Stimulated activated CD4-positive, alpha-beta T cell treated with anti-CD3 and anti-CD28 coated beads, Interleukin-12 subunit alpha, Interleukin-12 subunit beta, amount 100 ng/mL, for 48 hours (primary cell): ENCODE data around the gene NR4A1.
A peak's percentile ranks its signal among the peaks of the same experiment; 100 is the strongest.

Source experiments
- DNase-seq, 3 donors: peaks; one replicate each; pipeline ENCODE4 v3.0.0-alpha.2; 2020; ENCODE audit warnings: low read depth in 2 of 3, low spot score in 1 of 3

The NR4A1 gene

DNA sequence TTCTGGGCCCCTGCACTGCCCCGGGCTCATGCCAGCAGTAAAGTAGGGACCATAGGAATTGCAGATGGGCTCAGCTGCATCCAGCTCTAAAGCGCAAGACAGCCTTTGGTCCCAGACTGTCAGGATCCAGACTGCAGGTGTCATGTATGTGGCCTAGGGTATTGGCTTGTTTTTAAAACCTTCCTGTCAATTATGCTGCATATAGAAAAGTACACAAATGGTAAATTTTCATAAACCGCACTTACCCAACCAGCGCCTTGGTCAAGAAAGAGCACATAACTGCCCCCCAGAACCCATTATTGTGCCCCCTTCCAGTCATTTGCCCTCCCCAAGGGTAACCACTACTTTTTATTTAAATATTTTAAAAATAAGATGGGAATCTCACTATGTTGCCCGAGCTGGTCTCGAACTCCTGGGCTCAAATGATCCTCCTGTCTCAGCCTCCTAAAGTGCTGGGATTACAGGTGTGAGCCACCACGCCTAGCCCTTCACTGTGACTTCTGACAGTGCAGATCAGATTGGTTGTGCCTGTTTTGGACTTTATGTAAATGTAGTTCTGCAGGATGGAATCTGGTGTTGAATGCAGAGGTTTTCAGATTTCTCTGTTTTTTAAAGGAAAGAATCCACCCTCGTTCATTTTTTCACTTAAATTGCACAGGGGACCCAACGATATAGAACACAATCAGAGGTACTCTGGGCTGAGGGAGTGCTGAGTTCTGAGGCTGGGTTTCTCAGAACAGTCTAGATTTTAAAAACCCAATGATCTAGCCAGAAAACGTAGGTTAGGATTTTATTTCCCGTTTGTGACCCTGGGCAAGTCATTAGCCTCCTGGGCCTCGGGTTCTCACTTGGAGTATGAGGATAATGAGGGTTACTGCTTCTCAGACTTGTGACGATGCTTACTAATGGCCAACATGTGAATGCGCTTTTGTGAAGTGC lies 6.7 kb downstream of the NR4A1 start:
- no peak for DNase-seq

DNA sequence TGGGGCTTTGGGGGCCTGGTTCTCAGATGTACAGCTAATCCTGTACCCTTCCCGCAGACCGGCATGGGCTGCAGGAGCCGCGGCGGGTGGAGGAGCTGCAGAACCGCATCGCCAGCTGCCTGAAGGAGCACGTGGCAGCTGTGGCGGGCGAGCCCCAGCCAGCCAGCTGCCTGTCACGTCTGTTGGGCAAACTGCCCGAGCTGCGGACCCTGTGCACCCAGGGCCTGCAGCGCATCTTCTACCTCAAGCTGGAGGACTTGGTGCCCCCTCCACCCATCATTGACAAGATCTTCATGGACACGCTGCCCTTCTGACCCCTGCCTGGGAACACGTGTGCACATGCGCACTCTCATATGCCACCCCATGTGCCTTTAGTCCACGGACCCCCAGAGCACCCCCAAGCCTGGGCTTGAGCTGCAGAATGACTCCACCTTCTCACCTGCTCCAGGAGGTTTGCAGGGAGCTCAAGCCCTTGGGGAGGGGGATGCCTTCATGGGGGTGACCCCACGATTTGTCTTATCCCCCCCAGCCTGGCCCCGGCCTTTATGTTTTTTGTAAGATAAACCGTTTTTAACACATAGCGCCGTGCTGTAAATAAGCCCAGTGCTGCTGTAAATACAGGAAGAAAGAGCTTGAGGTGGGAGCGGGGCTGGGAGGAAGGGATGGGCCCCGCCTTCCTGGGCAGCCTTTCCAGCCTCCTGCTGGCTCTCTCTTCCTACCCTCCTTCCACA lies 7.6 kb downstream of the NR4A1 start:
- DNase-seq, result no peak

DNA sequence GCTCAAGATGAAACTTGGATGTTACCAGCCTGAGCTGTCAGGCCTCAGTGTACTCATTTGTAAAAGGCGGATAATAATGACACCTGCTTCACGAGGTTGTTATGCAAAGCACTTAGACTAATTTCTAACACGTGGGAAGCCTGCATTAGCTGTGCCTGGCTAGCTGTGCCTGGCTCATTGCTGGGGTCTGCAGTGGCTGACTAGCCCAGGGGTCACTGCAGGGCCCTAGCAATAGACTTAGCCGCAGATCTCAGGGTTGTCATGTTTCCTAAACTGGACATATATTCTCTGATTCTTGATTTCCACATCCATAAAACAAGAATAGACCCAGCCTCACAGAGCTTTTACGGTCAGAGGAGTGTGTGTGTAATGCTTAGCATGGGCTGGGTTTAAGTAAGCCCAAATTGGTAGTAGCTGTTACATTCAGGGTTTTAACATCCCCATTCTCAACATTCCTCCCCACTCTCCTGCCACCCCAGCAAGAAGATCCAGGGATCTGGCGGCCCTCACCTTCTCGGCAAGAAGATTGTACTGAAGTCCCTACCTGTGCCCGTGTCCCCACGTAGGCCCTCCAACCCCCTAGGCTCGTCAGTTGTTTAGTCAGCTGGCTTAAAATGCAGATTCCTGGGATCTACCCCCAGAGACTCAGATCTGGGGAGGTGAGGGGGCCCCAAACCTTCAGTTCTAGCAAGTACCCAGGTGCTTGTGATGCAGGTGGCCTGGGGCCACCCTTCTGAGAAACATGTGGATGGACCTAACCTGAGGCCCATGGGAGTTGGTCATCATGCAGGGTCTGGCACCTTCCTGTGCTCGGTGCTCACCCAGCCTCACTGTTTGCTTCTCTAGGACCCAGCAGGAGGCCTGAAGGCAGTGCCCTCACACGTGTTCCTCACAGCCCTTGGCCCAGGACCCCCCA lies 8.6 kb downstream of the NR4A1 start:
- DNase-seq, result no peak

DNA sequence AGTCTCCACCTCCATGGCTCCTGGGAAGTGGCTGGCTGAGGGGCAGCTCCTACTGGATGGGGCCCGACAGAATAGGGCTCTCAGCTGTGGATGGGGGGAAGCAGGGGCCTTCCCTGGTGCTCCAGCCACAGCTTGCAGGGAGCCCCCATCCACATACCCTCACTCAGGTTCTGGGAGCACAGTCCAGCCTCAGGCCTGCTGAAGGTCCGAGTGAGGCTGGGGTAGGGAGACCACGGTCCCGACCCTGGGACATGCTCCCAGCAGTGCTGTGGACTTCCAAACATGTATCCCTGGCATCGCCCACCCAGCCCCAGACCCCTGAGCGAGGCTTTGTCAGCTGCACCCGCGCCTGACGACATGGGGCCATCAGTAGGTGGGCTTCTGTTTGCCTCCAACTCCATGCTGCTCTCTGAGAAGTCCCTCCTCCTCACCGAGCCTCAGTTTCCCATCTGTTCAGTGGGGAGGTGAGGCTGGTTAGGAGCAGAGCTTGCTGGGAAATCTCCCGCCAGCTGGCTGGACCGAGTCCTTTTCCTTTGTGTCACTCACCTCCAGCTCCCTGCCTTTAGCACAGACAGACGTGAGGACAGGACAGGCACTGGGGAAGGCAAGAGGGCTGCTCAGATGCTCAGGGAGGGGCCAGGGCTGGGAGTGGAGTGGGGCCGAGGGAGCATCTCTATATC lies 9.4 kb downstream of the NR4A1 start:
- no peak for DNase-seq

DNA sequence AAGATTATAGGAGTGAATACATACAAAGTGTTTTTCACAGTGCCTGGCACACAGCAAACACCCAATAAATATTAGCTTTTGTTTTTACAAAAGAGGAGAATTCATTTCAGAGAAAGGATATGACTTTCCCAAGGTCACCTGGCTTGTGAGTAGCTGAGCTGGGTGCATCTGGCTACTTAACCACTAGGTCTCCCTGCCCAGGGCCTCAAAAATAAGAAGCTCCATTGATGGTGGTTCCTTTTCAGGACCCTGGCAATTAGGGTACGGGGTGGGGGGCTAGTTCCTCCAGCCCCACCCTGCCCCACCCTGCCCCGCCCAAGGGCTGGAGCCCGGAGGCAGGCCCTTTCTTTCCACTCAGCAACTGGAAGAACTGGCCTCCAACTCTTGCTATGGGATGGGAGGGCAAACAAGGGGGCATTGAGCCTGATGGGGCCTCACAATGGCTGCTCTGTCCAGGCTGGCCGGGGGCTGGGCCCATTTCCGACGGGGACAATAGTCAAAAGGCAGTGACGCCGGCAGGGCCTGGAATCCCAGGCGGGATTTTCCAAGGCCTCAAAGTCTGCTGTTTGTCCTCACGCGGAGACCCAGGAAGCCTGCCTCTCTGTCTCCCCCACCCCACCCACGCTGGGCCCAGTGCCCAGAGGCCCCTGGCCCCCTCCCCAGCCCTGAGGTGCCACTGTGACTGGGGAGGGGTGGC lies 10.4 kb downstream of the NR4A1 start:
- DNase-seq, result no peak

DNA sequence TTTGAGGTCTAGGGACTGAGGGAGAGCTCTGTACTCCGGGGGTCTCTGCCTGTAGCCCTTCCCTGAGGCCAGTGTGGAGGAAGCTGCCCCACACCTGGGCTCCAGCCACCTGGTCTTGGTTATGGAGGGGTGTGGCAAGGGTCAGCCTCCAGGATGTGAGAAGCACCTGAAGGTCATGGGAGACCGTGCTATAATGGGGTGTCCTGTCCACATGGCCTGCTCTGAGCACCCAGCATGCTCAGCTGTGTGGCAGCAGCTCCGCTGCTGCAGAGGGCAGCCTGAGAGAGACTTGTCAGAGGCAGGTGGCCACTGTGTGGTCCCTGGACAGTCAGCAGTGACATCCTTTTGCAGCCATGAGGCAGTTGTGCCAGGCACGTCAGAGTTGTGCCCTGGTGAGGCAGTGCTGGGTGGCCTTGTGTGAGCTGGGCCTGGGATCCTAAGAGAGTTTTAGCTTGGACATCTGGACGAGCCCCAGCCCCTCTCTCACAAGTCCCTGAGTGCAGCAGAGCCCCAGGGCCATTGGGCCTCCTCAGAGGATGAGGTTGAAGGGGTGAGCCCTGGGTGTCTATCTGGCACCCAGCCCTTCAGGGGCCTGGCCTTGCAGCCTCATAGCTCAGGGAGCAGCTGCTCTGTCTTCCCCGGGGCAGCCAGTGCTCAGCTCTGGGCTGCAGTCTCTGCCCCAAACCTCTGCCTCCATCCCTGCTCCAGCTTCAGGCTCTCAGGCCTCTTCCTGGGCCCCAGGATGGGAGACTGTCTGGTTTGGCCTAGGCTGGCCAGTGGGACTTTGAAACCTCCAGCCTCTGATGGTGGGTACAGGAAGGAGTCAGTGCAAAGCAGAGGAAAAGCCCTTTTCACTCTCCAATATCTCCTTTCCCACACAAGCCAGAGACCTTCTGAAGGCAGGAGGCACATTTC lies 11.2 kb downstream of the NR4A1 start:
- no peak for DNase-seq

DNA sequence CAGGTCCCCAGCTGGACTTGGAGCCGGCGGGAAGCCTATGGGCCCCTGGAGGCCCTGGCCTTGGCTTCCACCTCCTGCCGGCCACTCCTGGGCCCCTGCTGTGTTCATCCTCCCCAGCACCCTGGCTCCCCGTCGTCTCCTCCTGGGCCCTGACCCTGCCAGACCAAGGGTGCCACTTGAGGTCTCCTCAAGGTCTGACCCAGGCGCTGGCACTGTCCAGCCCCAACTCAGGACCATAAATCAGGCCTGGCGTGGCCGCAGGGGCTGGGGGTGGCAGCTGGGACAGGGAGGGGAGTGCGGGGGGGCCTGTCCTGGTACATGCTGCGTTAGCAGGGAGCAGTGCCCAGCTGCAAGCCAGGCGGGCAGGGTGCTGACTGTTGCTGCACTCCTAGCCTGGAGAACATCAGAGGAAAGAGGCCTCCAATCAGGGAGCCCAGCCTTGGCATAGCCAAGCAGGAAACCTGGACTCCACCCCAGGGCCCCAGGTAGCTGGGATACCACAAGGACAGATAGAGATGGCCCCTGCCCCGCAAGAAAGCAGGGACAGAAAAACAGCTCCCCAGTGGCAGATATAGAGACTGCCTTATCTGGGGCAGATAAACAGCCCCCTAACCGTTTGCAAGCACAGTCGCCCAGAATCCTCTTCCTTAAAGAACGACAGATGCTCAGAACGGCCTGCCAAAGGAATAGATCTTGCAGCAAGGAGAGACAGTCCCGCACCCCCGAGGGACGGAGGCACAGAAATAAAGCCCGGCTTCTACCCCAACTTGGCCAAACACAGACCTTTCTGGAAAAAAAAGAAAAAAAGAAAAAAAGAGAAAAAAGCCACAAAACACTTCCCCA lies 12.1 kb downstream of the NR4A1 start:
- DNase-seq, result no peak

DNA sequence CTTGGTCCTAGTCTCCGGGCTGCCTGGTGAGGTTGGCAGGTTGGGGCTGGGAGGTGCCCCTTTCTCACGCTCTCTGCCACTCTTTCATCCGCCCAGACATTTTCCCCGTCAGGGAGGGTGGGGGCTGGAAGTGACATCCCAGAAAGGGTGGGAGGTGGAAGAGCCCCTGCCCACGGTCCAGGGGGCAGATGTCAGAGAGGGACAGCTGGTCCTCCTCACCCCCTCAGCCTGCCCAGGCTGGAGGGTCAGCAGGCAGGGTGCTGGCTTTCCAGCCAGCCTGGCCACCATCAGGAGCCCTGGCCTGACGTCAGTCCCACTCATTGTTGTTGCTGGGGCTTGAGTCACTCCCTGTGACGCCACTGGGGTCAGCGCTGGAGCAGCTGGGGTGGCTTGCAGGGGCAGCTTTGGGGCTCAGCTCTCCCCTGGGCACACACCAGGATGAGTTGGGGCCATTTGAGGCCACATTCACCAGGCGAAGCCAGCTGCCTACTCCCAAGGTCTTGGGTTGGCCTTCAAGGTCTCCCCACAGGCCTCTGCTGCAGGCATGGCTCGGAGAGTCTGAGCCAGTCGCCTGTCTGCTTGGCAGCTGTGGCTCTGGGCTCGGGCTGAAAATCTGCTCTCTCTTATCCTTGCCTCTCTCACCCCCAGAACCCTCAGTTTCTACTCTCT lies 12.9 kb downstream of the NR4A1 start:
- DNase-seq, result no peak

DNA sequence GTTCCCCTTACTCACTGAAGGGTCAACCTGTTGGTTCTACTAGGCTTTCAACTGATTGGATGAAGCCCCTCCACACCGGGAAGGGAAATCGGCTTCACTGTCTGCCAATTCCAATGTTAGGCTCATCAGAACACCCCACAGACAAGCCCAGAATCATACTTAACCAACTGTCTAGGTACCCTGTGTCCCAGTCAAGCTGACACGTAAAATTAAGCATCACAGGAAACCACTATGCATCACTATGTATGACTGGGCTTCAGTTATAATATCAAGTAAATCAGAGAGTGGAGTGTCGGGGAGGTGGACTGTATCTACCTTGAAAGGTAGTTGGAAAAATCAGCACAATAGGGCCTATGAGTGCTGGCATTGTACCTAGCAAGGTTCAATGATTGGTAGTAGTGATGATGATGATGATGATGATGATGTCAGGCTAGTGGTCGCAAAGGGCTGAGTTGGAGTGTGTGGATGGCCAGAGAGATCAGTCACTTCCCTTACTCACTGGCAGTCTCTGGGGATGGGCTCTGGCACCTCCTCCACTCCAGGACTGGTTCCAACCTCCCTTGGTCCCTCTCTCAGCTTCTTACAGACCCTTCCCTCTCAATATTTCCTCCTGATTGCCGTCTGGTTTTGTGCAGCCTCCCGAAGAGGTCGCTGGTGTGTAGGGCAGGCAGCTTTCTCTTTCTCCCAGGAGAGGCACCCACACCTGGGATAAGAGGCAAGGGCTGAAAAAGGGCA lies 15.3 kb downstream of the NR4A1 start:
- DNase-seq, result no peak

DNA sequence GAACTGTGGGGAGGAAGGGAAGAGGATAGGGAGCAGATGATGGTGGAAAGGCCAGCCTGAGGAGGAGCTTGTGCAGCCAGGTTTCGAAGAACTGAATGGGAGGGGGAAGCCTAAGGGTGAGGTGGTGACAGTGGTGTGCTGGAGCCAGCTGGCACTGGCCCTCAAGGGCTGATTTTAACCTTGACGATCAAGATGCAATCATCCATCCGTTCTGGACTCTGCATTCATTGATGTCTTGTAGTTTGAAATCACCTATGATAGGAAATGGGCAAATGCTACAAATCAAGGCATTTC lies 15.8 kb downstream of the NR4A1 start:
- no peak for DNase-seq

DNA sequence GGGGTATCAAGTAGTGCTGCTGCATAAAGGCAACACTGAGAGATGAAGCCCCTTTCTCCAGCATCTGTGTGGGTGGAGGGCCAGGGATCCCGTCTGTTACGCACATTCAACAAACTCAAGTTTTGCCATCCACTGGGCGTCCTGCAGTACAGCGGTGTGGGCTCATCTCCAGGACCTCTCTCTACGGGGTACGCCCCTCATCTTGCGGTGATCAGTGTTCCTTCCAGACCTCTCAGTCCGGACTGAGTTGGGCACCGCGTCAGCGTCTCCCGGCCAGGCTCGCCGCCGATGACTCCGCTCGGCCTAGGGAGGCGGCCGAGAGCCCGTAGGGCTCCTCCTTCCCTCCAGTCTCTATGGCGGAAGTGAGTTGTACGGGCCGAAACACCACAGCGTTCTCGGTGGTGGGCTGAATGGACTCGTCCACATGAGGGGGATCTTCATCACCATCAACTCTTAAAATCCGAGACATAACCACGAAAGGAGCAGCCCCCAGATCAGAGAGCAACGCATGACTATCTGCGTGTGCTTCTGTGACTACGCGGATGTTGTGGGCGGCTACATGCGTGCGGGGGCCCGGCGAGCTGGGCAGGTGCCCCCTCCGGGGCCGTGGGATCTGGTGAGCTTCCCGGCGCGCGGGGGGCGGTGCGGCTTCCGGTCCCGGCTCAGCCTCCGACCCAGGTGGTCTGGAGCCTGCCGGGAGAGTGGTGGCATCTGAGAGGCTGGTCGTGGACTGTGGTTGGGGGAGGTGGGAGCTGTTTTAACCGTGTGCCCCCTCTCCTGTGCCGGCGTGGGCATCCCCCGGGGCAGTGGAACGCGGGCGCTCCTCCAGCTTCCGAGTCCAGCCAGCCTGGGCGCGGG lies 18.3 kb downstream of the NR4A1 start, which contains the start of gene ATG101:
Gene ATG101, plus strand, starts transcription at position 652 of the 858 bp plus-strand sequence. CDS start 3,673 bp downstream, outside the sequence.
- DNase-seq, result peak; percentile 78 to 82 (median 81)

DNA sequence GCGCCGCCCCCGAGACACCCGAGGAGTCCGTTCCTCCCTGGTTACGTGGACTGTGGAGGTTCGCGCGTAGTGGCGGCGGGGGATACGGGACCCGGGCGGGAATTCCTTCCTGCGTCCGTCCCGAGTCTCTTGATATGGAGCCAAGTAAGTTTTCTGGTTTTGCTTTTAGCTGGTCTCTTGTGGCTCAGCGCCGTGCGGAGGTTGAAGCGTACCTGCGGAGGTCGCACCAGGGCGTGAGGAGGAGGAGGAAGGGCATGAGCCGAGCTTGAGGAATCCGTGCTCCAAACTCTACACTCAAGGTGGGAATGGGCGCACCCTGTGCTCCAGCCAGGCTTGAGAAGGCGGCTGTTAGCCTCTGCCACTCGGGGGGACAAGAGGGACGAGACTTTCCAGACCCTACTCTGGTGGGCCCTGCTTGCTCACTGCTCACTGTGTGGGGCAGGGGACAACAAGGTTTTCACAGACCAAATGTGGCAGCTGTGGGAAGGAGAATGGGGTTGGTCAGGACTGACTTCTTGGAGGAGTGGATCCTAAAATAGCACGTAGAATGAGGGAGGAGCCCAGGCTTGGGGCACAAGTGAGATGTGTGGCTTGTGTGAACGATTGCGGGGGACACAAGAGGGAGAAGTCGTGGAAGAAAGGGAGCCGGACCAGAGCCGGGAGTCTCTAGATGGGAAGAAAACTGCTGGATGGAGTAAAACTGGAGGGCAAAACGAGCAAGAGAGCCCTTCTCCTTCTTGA lies 19.1 kb downstream of the NR4A1 start:
- DNase-seq, result no peak

DNA sequence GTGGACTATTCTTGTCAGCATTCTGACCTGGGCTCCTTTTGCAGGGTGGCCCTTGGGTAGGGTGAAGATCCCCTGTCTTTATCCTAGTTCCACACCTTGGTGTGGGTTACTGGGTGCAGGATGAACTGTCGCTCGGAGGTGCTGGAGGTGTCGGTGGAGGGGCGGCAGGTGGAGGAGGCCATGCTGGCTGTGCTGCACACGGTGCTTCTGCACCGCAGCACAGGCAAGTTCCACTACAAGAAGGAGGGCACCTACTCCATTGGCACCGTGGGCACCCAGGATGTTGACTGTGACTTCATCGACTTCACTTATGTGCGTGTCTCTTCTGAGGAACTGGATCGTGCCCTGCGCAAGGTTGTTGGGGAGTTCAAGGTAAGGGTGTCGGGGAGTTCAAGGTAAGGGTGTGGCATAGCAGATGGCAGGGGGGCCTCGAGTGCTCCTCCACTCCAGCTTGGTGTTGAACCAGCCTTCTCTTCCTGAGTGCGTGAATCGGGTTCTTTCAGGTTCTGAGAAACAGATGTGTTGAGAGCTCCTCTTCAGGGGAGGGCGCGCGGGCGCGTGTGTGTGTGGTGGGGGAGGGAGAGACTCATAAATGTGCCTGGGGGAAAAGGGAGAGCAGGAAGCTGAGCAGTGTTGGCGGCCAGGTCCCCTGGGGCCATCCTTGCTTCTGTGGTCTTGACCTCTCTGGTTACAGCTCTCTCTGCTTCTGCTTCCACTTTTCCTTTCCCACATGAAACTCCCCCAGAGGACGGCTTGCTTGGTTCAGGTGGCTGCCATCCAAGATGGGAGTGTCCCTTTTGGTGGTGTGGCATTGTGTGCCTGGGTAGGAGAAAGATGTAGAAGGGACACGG lies 22.5 kb downstream of the NR4A1 start:
- DNase-seq, result no peak

DNA sequence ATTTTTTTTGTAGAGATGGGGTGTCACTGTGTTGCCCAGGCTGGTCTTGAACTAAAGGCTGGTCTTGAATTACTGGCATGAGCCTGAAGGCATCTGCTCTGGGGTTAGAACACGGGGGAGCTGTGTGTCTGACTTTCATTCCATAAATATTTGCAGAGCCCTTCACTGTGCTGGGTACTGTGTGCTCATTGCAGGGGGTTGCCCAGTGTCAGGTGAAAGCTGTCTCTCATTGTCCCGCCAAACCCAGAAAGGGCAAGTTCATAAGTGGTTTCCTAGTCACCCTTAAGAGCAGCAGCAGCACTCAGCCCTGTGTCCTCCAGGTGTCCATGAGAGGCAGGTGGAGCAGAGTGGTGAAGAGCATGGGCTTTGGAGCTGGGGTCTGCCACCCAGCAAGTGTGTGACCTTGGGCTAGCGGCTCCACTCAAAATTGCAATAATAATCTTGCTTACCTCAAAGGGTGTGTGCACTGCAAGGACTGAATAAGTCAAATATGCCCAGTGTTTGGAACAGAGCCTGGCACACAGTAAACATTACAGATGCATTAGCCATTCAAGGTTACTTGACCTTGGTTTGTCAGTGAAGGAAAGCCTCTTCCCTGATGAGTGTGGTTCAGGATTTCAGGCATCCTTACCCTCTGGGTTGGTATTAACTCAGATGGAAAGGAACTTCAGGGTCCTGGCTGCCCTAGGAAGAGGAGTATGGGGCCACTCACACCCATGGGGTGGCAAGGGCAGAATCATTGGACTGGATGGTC lies 23.9 kb downstream of the NR4A1 start:
- DNase-seq, result no peak
